NCI-H1048 (cell line): ENCODE results near the gene SIX1.

Source experiments
- DNase-seq: peaks from one replicate; lab custom pipeline; 2025; lab: John Stamatoyannopoulos, UW

Gene SIX1

DNA sequence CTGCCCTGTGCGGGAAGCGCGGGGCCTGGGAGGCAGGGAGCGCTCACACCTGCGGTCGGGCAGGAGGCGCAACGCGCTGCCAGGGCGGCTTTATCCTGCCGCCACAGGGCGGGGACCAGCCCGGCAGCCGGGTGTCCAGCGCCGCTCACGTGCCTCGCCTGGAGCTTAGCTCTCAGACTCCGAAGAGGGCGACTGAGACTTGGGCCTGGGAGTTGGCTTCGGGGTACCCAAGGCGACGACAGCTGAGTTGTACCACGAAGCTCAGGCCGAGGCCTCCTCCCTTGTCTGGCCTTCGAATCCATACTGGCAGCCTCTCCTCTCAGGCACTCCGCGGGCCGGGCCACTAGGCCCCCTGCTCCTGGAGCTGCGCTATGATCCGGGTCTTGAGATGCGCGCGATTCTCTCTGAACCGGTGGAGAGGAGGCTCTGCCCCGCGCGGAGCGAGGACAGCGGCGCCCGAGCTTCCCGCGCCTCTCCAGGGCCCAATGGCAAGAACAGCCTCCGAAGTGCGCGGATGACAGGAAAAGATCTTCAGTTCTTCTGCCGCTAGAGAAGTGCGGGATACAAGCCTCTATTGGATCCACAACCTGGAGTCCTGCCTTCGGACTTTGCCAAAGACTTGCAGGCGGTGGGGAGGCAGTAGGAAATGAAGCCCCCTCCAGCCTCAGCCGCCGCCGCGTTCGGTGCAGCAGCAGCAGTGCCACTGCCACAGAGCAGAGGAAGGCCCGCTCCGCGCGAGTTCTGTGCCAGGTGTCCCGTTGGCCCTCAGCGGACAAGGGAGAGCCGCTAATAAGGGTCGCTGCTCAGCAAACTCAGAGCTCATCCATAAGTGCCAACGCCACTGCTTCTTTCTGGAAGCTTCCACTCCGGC is 6.8 kb downstream of the SIX1 start:
- no peak for DNase-seq

DNA sequence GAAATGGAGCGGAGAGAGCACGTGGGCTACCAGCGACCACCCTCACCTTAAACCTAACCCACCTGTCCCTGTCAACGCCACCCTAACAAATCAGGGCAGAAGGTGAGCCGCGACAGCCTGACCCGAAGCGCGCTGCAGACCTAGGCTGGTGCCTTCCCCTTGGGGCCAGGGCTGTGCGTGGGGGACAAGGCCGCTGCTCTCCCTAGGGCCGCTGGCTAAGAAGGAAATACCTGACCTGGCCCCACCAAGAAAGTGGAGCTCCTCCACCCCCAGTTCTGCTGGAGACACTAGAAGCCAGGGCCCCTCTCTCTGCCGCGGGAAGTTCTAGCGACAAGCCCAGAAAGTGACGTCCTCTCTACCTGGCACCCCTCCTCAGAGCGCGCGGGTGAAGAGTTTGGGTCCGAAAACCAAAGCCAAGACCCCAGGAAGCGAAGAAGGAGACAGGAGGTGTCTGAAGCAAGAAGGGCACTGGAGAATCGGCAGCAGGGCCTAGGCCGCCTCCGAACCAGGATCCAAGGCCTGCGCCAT is 7.5 kb downstream of the SIX1 start:
- DNase-seq: no peak

GRCh38 chr14:60640859-60641741 is 8.2 kb downstream of the SIX1 start:
- DNase-seq: no peak

DNA sequence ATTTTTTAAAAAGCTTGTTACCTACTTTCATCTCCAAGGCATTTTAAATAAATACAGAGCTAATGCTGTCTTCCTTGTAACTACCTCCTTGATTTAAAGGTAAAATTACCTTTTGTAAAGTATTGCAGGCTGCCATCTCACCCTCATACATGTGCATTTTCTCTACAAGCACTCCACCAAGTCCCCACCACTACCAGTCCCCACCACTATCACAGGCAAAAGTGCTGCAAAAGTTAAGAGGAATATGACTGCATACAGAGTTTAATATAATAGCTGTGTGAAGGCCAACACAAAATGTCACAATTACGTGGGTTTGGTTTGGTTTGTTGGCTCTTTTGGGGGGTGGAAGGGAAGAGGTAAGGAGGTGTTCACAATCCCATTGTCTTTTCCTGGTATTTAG is 9.6 kb downstream of the SIX1 start:
- DNase-seq: no peak

- no peak for DNase-seq
These were observed 11.6 kb downstream of the SIX1 start for GRCh38 chr14:60637479-60638315.

DNA sequence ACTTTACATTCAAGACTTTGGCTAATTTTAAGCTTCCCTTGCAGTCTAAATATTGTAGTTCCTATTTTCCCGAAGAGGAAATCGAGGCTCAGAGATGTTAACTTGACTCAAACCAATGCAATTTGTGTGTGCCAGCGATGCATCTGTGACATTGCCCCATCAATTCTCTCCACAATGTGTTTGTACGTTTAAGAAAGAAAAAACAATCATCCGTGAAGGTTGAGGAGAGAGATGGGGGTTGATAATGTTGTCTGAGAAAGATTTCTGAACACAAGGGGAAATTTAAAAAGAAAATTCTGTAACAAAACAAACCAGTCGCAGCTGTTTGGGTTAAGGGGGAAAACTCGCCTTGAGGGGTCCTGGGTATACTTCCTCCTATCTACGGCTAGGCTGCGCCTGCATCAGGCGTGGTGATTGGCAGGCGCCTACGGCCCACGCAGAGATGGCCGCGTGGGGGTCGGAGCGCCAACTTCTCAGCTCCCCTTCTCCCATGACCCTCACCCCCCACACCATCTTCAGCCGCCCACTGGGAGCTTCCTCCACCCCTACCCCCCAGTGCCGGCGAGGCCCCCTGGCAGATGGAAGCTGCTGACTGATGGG is 12.3 kb downstream of the SIX1 start:
- no peak for DNase-seq

GRCh38 chr14:60634153-60634552 is 15.1 kb downstream of the SIX1 start:
- DNase-seq: no peak

GRCh38 chr14:60632777-60633176 is 16.5 kb downstream of the SIX1 start:
- DNase-seq: no peak

- no peak for DNase-seq
These were observed 17.0 kb downstream of the SIX1 start for GRCh38 chr14:60632257-60632656.

GRCh38 chr14:60631842-60632241 is 17.4 kb downstream of the SIX1 start:
- no peak for DNase-seq

- no peak for DNase-seq
These were observed 19.1 kb downstream of the SIX1 start for GRCh38 chr14:60630129-60630528.

GRCh38 chr14:60628892-60629291 is 20.4 kb downstream of the SIX1 start:
- no peak for DNase-seq

DNA sequence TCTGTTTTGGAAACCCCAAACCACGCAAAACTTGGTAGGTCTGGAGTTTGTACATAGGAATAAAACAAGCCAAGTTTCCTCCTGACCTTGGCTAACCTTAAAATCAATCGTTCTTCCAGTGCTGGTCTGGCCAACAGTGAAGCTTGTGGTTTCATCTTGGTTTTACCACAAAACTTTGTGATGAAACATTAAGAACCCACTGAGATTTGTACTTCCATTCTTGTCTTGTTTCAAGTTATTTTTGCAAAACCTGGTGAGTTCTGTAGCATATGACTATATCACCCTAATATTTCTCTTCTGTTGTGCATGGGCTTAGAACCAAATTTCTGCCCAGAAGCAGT is 26.4 kb downstream of the SIX1 start:
- DNase-seq: no peak

DNA sequence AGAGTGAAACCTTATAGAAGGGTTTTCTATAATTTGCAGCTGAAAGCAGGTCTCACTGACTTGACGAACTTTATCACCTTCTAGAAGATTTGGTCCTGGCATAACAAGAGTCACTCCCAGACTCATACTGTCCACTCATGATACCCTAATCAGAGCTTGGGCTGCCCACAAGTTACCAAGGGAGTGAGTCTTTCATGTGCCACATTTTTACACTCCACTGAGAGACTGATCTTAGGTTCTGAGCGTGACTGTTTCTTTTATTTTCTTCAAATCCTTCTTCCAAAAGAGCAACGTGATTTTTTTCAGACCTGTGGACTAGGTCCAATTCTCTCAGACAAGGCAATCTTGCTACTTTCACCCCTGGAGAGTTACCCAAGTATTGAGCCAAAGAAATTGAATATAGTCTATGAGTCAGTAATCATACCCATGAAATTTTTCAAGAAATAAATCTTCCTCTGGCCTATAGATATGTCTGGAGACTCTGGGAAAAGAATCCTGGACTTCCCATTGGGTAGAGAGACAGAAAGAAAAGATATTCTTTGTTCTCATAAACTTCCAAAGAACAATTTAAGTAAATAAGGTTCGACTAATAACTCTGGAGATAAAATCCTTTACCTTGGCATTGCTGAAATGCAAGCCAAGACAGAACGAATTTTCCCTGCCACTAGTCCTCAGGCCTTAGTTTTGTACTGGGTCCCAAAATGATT is 26.9 kb downstream of the SIX1 start:
- no peak for DNase-seq

DNA sequence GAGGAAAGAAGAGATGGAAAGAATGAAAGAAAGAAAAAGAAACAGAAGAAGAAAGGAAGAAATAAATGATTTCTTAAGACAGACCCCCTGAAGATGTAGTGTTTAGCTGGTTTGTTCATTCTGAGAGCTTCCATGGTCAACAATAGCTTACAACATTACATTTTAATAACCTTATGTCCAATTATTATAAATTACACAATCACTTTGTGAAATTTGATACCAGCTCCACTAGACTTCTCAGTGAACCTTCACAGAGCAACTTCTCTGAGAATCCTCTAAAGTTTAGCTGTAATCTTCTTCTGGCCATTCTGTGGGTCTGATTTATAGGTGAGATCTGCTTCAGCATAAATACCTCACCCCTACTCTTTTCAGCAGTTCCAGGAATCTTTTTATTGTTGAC is 27.9 kb downstream of the SIX1 start:
- no peak for DNase-seq

DNA sequence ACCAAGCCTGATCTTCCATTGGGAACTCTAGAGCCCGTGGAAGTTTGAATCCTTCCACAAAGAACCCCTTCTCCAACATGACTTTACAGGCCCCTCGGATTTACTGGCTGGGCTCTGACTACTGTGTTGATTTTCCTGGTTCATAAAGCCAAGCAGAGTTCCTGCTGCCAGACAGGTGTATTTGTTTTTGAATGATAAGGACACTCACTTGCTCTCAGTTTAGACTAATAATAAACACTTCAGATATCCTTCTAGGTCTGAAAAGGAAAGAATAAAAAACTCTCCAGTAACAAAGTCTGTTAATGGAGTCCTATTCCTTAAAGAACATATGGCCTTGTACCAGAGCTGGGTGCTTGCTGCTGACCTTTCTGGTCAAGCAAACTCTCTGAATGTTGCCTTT is 31.0 kb downstream of the SIX1 start:
- DNase-seq: no peak

DNA sequence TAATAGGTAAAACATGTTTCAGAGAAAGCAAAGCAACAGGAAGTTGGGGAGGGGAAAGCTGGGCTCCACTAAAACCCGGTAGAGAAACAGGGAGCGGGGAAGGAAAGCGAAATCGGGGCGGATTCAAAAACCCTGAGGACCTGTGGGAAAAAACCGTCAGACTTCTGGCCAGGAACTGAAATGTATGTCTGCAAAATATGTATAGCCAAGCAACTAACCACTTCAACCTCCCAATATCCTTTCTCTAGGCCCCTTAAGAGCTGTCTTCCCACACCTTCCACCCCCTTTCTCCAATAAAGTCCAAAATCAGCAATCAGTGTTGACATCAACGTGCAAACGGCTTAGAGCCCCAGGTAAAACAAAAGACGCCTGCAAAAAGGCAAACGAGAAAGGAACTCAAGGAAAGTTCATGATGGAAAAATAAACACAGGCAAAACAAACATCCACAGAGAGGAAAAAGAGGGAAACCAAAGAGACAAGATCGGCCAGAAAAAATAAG is 32.8 kb downstream of the SIX1 start:
- no peak for DNase-seq

DNA sequence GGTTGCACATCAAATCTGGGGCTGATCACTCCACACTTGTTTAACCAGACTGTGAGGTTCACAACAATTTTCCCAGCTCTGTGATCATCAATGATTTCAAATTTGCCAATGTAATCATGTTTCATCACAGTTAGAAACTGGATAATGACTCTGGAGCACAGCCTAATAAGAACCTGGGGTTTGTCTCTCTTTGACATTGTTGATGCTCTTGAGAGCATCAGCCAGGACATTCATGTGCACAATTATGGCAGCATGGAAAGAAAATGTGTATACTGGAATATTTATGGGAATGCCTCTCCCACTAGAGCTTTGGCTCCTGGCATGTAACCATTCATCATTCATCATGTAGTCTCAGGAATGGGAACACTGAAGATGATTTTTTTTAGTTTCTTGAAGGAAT is 47.0 kb downstream of the SIX1 start:
- no peak for DNase-seq

GRCh38 chr14:60599727-60600126 is 49.5 kb downstream of the SIX1 start:
- no peak for DNase-seq

- DNase-seq: no peak
These were observed 53.1 kb downstream of the SIX1 start for GRCh38 chr14:60596139-60596538.

- DNase-seq: no peak
These were observed 55.2 kb downstream of the SIX1 start for GRCh38 chr14:60594062-60594461.
